Neural crest cell (in vitro differentiated cells): Measurements from ENCODE around the gene TEKTIP1. TPM values are rescaled to one million over a fixed set of nuclear protein-coding genes. Genes with fewer than 3 reads are reported as not detected.

Source experiments
- DNase-seq: peaks from one replicate; pipeline ENCODE4 v3.0.0; 2021; ENCODE audit warnings: low read depth, mixed read lengths, low spot score
- H3K27ac Mint-ChIP-seq: one replicate; pipeline ENCODE4 v1.8.0; 2021; ENCODE audit warnings: mild to moderate bottlenecking, mixed read lengths; ENCODE audit not compliant: unreplicated experiment
- H3K27me3 Mint-ChIP-seq: 2 replicates; pipeline ENCODE4 v1.8.0; 2021; ENCODE audit warnings: low read depth, mild to moderate bottlenecking, mixed read lengths
- H3K36me3 Mint-ChIP-seq: 2 replicates; pipeline ENCODE4 v1.8.0; 2021; ENCODE audit warnings: low read depth, mild to moderate bottlenecking, mixed read lengths
- H3K4me1 Mint-ChIP-seq: 2 replicates; pipeline ENCODE4 v1.8.0; 2021; ENCODE audit warnings: mixed read lengths
- H3K4me3 Mint-ChIP-seq: one replicate; pipeline ENCODE4 v1.8.0; 2021; ENCODE audit warnings: mild to moderate bottlenecking, mixed read lengths
- H3K9me3 Mint-ChIP-seq: 2 replicates; pipeline ENCODE4 v1.8.0; 2021; ENCODE audit warnings: mixed read lengths
- total RNA-seq: library from RNA; stranded (reverse); gene quantifications from 2 replicates; pipeline ENCODE4 v1.2.1, GENCODE V29; 2021
- TF ChIP-seq, protein P1 (sequence below): fragments of 200-600 bp; sonication (generic); conservative IDR thresholded peaks from 2 replicates; pipeline ENCODE4 v1.5.0; 2021; ENCODE audit warnings: antibody characterized with exemption, mild to moderate bottlenecking

The TEKTIP1 gene
- total RNA-seq, 1 donor from 2014 or later: 2.0 TPM

DNA sequence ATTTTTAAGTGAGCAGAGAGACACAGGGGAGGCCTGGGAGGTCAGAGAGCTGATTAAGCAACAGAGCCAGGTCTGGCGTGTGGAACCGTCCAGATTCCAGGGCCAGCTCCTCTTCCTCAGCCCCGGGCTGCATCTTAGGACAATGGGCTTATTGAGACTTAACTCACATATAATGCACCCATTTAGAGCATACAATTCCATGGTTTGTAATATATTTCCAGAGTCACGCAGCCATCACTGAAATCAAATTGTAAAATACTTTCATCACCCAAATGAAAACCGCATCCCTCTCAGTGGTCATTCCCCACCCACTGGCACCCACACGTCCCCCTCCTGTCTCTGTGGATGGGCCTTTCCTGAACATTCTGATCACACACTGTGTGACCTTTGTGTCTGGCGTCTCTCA lies 31.6 kb downstream of the TEKTIP1 start:
- Mint-ChIP-seq H3K27me3 (peaks cover 13% of the 10 kb centered on the region), H3K9me3 (no peaks in the 10 kb centered on the region), H3K36me3 (peaks cover 10% of the 10 kb centered on the region), H3K4me3 (peak overlapping the region; percentile 29), H3K27ac (no peak overlapping the region), H3K4me1 (peaks cover 37% of the 10 kb centered on the region)
- no peak for DNase-seq
- TF ChIP-seq, protein P1, sequence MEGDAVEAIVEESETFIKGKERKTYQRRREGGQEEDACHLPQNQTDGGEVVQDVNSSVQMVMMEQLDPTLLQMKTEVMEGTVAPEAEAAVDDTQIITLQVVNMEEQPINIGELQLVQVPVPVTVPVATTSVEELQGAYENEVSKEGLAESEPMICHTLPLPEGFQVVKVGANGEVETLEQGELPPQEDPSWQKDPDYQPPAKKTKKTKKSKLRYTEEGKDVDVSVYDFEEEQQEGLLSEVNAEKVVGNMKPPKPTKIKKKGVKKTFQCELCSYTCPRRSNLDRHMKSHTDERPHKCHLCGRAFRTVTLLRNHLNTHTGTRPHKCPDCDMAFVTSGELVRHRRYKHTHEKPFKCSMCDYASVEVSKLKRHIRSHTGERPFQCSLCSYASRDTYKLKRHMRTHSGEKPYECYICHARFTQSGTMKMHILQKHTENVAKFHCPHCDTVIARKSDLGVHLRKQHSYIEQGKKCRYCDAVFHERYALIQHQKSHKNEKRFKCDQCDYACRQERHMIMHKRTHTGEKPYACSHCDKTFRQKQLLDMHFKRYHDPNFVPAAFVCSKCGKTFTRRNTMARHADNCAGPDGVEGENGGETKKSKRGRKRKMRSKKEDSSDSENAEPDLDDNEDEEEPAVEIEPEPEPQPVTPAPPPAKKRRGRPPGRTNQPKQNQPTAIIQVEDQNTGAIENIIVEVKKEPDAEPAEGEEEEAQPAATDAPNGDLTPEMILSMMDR: no peak

DNA sequence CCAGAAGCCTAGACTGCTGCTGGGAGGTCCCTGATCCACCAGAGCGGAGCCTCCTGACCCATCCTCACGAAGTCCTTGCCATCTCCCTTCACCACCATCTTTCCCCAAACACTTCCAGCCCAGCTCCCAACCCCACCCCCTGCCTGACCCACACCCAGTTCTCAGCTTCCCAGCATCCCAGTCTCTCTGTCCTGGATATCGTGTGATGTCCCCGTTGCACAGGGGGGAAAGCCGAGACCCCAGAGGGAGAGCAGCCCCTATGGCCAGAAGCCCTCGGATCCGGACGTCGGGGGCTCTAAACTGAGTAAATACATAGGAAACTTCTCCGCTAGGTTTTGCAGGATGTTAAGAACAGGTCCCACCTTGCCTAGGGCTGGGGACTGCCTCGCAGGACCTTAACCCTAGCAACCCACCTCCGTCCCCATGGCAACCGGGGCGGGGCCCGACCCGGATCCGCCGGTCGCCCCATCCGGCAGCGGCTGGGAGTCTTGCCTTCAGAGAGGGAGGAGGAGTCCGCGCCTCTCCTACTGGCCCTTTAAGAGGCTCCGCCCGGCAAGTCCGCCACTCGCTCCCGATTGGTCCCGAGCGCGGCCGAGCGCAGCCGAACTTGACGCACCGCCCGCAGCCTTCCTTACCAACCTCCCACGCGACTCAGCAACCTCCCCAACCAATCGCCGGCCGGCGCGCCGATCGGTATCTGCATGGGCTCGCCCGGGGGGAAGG lies 33.3 kb downstream of the TEKTIP1 start:
- H3K4me1 Mint-ChIP-seq: peaks cover 41% of the 10 kb centered on the region
- H3K27ac Mint-ChIP-seq: no peak overlapping the region
- peak overlapping the region; percentile 95 for H3K4me3 Mint-ChIP-seq
- H3K36me3 Mint-ChIP-seq: peaks cover 10% of the 10 kb centered on the region
- peak; percentile 96 for DNase-seq
- peaks cover 21% of the 10 kb centered on the region for H3K27me3 Mint-ChIP-seq
- TF ChIP-seq, protein P1: no peak
- no peaks in the 10 kb centered on the region for H3K9me3 Mint-ChIP-seq

DNA sequence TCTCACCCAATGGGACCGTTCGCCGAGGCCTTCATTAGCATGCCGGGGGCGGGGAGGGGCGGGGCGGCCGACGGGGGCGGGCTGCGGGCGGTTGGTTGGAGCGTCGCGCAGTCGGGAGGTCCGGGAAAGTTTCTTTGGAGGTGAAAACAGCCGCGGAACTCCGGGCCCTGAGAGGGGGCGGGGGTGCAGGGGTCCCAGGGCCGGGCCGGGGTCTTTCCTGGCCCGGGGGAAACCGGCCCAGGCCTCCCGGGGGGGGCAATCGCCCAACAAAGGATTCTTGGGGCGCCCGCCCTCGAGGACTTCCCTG lies 33.8 kb downstream of the TEKTIP1 start, which contains the start of gene HMG20B:
HMG20B (plus strand) TSS at position 90 of the 307 bp plus-strand sequence. CDS start 366 bp downstream, outside the sequence.
- Mint-ChIP-seq H3K27ac (no peak within 1 kb of the TSS), H3K4me3 (peak within 1 kb of the TSS; percentile 95), H3K27me3 (peaks cover 21% of the 10 kb centered on the region), H3K4me1 (peaks cover 41% of the 10 kb centered on the region), H3K9me3 (no peaks in the 10 kb centered on the region), H3K36me3 (peaks cover 10% of the 10 kb centered on the region)
- TF ChIP-seq, protein P1: no peak
- no peak for DNase-seq

DNA sequence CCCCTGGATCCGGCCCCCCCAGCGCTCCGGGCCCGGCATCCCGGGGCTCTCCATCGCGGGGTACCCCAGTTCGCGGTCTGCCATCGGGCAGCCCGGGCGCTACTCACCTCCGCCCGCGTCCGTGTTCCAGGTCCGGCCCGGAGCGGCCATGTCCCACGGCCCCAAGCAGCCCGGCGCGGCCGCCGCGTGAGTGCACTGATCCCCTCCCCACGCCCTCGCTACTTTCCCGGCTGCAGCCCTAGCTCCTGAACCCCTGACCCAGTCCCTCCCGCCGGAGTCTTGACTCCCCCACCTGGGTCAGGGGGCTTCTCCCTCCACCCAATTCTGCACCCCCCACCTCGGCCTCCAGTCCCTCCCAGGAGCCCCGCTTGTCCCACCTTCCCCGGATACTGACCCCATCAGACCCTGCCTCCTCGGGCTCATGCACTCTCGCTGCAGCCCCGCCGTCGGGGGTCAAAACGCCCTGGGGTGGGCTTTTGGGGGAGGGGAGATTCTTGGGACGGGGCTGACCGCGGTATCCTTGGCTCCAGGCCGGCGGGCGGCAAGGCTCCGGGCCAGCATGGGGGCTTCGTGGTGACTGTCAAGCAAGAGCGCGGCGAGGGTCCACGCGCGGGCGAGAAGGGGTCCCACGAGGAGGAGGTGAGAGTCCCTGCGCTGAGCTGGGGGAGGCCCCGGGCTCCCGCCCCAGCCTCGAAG lies 34.3 kb downstream of the TEKTIP1 start:
- DNase-seq: no peak

DNA sequence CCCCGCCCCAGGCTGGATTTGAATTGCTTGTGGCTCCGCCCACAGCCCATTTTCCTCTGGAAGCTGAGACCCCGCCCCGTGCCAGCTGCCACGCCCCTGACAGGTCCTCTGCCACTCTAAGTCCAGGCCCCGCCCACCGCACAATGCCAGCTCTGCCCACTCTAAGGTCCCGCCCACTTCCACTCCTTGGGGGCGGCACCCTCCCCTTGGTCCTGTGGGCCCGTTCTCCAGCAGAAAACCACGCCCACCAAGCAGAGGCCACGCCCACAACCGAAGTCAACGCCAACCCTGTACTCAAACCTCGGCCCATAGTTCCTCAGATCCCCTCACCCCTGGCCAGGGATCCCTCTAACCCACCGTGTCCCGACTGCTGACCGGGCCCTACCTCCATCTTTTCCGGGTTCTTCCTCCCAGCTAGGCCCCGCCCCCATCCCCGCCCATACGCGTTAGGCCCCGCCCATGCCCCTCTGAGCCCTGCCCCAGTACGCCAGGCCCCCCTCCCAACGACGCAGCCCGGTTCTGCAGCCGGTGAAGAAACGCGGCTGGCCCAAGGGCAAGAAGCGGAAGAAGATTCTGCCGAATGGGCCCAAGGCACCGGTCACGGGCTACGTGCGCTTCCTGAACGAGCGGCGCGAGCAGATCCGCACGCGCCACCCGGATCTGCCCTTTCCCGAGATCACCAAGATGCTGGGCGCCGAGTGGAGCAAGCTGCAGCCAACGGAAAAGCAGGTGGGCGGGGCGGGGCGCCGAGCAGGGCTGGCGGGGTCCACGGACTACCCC lies 35.1 kb downstream of the TEKTIP1 start:
- peak; percentile 81 for DNase-seq
- Mint-ChIP-seq H3K4me1 (peaks cover 36% of the 10 kb centered on the region), H3K36me3 (peaks cover 10% of the 10 kb centered on the region), H3K9me3 (no peaks in the 10 kb centered on the region), H3K27me3 (peaks cover 25% of the 10 kb centered on the region), H3K27ac (no peak overlapping the region), H3K4me3 (peak overlapping the region; percentile 89)
- TF ChIP-seq, protein P1: no peak

More for the DNA sequence above, 34.3 kb downstream of the TEKTIP1 start:
- H3K27ac Mint-ChIP-seq: no peak overlapping the region
- peak overlapping the region; percentile 89 for H3K4me3 Mint-ChIP-seq
- no peaks in the 10 kb centered on the region for H3K9me3 Mint-ChIP-seq
- peaks cover 41% of the 10 kb centered on the region for H3K4me1 Mint-ChIP-seq
- peaks cover 10% of the 10 kb centered on the region for H3K36me3 Mint-ChIP-seq
- TF ChIP-seq, protein P1: no peak
- H3K27me3 Mint-ChIP-seq: peaks cover 21% of the 10 kb centered on the region
